Astrocyte (in vitro differentiated cells and primary cell): ENCODE data around the gene UPB1. TPM values are rescaled to one million over a fixed set of nuclear protein-coding genes. Genes with fewer than 3 reads are reported as not detected.

Experiments used
- DNase-seq: peaks from one replicate; pipeline ENCODE4 v3.0.0-alpha.2; 2010; ENCODE audit warnings: low read depth
- FAIRE-seq: peaks from 2 replicates; lab custom pipeline; 2011; peaks lifted over from hg19 to GRCh38; lab: Jason Lieb, UNC
- H2AFZ ChIP-seq: 2 replicates; pipeline ENCODE4 v1.6.0; 2012; ENCODE audit warnings: low read depth, low read length, inconsistent platforms
- H3K27ac ChIP-seq: 2 replicates; pipeline ENCODE4 v1.5.1; 2011; ENCODE audit warnings: low read depth, low read length, inconsistent platforms
- H3K27me3 ChIP-seq: 2 replicates; pipeline ENCODE4 v1.6.0; 2011; ENCODE audit warnings: low read length, inconsistent platforms; ENCODE audit not compliant: insufficient read depth
- H3K36me3 ChIP-seq: 2 replicates; pipeline ENCODE4 v1.5.1; 2011; ENCODE audit warnings: low read length, inconsistent platforms; ENCODE audit not compliant: insufficient read depth
- H3K4me1 ChIP-seq: 2 replicates; pipeline ENCODE4 v1.5.1; 2011; ENCODE audit warnings: low read length, inconsistent platforms; ENCODE audit not compliant: insufficient read depth
- H3K4me2 ChIP-seq: 2 replicates; pipeline ENCODE4 v1.6.0; 2012; ENCODE audit warnings: low read length, inconsistent platforms
- H3K4me3 ChIP-seq: 2 replicates; pipeline ENCODE4 v1.5.1; 2011; ENCODE audit warnings: low read depth, mild to moderate bottlenecking, low read length, inconsistent platforms; ENCODE audit not compliant: insufficient read depth
- H3K79me2 ChIP-seq: 2 replicates; pipeline ENCODE4 v1.6.0; 2012; ENCODE audit warnings: mild to moderate bottlenecking, low read length, inconsistent platforms; ENCODE audit not compliant: insufficient read depth
- H3K9ac ChIP-seq: 2 replicates; pipeline ENCODE4 v1.6.0; 2012; ENCODE audit warnings: mild to moderate bottlenecking, low read length, inconsistent platforms
- H3K9me3 ChIP-seq: 2 replicates; pipeline ENCODE4 v1.5.1; 2012; ENCODE audit warnings: low read depth, mild to moderate bottlenecking, low read length, inconsistent platforms; ENCODE audit not compliant: insufficient read depth
- H4K20me1 ChIP-seq: 2 replicates; pipeline ENCODE4 v1.6.0; 2012; ENCODE audit warnings: low read length, inconsistent platforms; ENCODE audit not compliant: insufficient read depth
- H3K27ac Mint-ChIP-seq: one replicate; pipeline ENCODE4 v1.8.0; 2021; ENCODE audit warnings: mild to moderate bottlenecking, mixed read lengths; ENCODE audit not compliant: unreplicated experiment
- H3K27me3 Mint-ChIP-seq: one replicate; pipeline ENCODE4 v1.8.0; 2021; ENCODE audit warnings: low read depth, mixed read lengths; ENCODE audit not compliant: unreplicated experiment
- H3K36me3 Mint-ChIP-seq: one replicate; pipeline ENCODE4 v1.8.0; 2021; ENCODE audit warnings: low read depth, mixed read lengths; ENCODE audit not compliant: unreplicated experiment
- H3K4me1 Mint-ChIP-seq: one replicate; pipeline ENCODE4 v1.8.0; 2021; ENCODE audit warnings: low read depth, mixed read lengths; ENCODE audit not compliant: unreplicated experiment
- H3K4me3 Mint-ChIP-seq: one replicate; pipeline ENCODE4 v1.8.0; 2021; ENCODE audit warnings: mild to moderate bottlenecking, moderate library complexity, mixed read lengths; ENCODE audit not compliant: unreplicated experiment
- H3K9me3 Mint-ChIP-seq: one replicate; pipeline ENCODE4 v1.8.0; 2021; ENCODE audit warnings: mild to moderate bottlenecking, mixed read lengths; ENCODE audit not compliant: unreplicated experiment
- CTCF ChIP-seq: IDR thresholded peaks from 2 replicates; pipeline ENCODE4 v1.5.1; 2011; ENCODE audit warnings: low read depth, mild to moderate bottlenecking, inconsistent platforms, low read length, moderate library complexity; ENCODE audit not compliant: insufficient read depth
- EZH2 ChIP-seq: IDR thresholded peaks from 2 replicates; pipeline ENCODE4 v1.6.1; 2012; ENCODE audit warnings: mild to moderate bottlenecking, low read length, inconsistent platforms; ENCODE audit not compliant: insufficient read depth
- total RNA-seq: library from RNA; stranded (reverse); gene quantifications from 2 replicates; pipeline ENCODE4 v1.2.1, GENCODE V29; 2021

UPB1 gene
- total RNA-seq, 1 donor from 2014 or later = 0.30 TPM

GRCh38 chr22:24466716-24467328 is 28.3 kb upstream of the UPB1 start:
- peaks cover 26% of the 10 kb centered on the region for H3K4me1 Mint-ChIP-seq
- H3K4me1 ChIP-seq = peaks cover 38% of the 10 kb centered on the region
- TF ChIP-seq CTCF (no peak), EZH2 (no peak)
- H4K20me1 ChIP-seq = no peaks in the 10 kb centered on the region
- H3K27ac ChIP-seq = peak overlapping the region; percentile 85
- H3K9ac ChIP-seq = peak overlapping the region; percentile 60
- H3K4me2 ChIP-seq = peak overlapping the region; percentile 76
- H3K27me3 Mint-ChIP-seq = no peaks in the 10 kb centered on the region
- peak overlapping the region; percentile 48 for H3K27ac Mint-ChIP-seq
- no peaks in the 10 kb centered on the region for H3K9me3 ChIP-seq
- DNase-seq (peak; percentile 70), FAIRE-seq (peak; percentile 90)
- no peaks in the 10 kb centered on the region for H3K27me3 ChIP-seq
- H3K9me3 Mint-ChIP-seq = no peaks in the 10 kb centered on the region
- no peaks in the 10 kb centered on the region for H3K36me3 ChIP-seq
- H3K79me2 ChIP-seq = no peaks in the 10 kb centered on the region
- H3K4me3 ChIP-seq = no peak overlapping the region
- no peak overlapping the region for H2AFZ ChIP-seq
- no peaks in the 10 kb centered on the region for H3K36me3 Mint-ChIP-seq
- no peak overlapping the region for H3K4me3 Mint-ChIP-seq

- Histone ChIP-seq H3K9me3 (no peaks in the 10 kb centered on the region), H3K9ac (peak overlapping the region; percentile 60)
Observed at GRCh38 chr22:24467340-24467739, 27.8 kb upstream of the UPB1 start.

More at GRCh38 chr22:24467340-24467739, 27.8 kb upstream of the UPB1 start:
- H3K9me3 Mint-ChIP-seq = no peaks in the 10 kb centered on the region
- Histone ChIP-seq H3K79me2 (no peaks in the 10 kb centered on the region), H3K4me1 (peaks cover 42% of the 10 kb centered on the region), H2AFZ (no peak overlapping the region), H3K4me3 (no peak overlapping the region), H3K27me3 (no peaks in the 10 kb centered on the region), H4K20me1 (no peaks in the 10 kb centered on the region), H3K27ac (peak overlapping the region; percentile 85), H3K4me2 (peak overlapping the region; percentile 76), H3K36me3 (no peaks in the 10 kb centered on the region)
- DNase-seq = no peak
- H3K4me3 Mint-ChIP-seq = no peak overlapping the region
- no peaks in the 10 kb centered on the region for H3K27me3 Mint-ChIP-seq
- H3K36me3 Mint-ChIP-seq = no peaks in the 10 kb centered on the region
- no peak for TF ChIP-seq EZH2
- TF ChIP-seq CTCF = no peak
- no peak for FAIRE-seq
- H3K4me1 Mint-ChIP-seq = peaks cover 26% of the 10 kb centered on the region
- H3K27ac Mint-ChIP-seq = no peak overlapping the region
